ENCODE data around the gene SNX4. TPM values are rescaled to one million over a fixed set of nuclear protein-coding genes. Genes with fewer than 3 reads are reported as not detected.
"Not testable (repeated sequence)": the region's sequence is repeated elsewhere in the genome, so short reads cannot be mapped to it uniquely, and the experiment has no call there.

SNX4 gene
- polyA plus RNA-seq (2013, experiment 1 of 2; ENCODE audit: insufficient read length), result 26.6 TPM
- polyA plus RNA-seq (2013, experiment 2 of 2; ENCODE audit: insufficient read length), result 30.1 TPM

DNA sequence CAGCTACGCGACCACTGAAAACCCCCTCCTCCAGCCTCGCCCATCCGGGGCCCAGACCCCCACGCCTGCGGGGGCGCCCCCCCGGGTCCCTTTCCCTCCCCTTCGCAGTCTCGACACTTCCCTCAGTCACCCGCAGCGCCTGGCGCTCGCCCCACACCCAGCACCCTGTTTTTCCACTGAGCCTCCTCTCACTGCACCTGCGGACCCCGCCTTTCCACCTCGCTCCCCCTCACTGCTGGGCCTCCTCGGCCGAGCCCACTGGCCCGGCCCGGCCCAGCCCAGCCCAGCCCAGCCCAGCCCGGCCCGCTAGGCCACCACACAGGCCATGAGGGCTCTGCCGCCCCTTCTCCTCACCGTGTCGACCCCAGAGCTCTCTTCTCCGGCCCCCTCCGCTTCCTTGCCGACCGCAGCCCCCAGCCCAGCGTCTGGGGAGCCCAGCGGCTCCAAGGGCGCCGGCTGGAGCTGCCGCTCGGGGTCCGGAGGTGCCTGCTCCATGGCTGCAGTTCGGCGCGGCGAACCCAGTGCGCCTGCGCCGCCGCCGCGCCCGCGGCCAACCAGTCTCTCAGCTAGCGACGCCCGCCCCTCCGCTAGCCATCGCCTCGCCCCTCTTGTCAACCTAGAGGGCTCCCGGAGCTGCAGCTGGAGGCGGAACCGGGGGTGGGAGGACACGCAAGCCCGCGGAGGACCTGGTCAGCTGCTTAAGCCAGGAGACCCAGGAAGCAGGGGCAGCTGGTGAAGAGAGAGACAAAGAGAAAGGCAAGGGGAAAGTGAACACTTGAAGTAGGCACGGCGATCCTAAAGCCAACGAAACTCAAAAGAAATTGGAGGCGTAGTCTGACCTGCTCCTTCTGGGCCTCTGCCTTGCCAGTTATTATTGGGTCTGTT, at the start of gene SNX4:
Gene SNX4 (minus strand): TSS at position 525 of the 885 bp plus-strand sequence. CDS start 30 bp downstream, at position 495.
- DNase-seq, result peak; percentile 93

DNA sequence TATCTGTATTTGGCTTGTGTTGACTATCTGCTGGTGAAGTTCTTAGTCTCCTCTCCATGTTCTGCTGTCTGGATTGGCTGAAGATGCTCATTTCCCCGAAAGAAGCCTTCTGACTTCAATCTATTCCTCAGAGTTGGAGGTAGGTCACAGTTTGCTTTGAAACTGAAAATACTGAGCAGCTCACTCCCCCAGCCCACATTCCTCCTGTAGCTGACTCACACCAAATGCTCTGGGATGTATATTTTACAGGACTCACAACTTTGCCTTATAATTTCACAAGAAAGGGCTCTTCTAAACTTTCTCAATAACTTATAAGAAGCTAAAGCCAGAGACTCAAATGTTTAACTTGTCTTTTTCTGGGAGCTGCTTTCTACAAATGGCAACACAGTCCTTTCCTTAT, 36.3 kb upstream of the SNX4 start:
- peak; percentile 51 for DNase-seq

DNA sequence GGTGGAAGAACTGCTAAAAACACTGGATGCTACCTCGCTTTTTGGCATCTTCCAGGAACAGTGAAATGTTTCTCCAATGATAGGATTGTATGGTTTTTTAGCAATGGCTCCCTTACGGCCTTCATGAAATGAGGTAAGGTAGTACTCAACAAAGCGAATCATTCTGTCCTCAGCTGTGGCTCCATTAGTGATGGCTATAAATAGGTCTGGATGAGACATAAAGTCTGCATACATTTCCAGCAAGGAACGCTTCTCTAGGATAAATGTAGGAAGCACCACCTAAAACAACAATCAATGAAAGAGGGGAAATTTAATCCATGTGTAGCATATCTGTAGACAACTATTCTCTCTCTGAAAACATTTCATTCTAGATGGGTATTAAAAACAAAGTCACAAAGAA, 32.4 kb upstream of the SNX4 start:
- DNase-seq, result peak; percentile 11

DNA sequence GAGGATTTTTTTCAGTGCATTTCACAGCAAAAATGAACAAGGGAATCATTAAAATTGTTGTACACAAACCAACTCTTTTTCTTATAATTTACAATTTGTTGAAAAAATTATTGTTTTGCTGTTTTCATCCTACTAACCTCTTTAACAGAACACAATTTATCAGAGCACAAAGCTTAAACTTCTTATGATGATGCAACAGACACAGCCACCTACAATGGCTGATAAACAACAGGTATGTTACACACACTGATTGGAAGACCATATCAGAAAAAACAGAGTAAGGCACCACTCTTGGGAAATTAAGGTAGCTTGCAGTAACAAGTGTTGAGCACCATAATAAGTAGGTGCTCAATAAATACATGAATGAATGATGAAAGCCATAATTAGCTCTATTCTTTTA, 8.9 kb upstream of the SNX4 start:
- DNase-seq, result no peak

DNA sequence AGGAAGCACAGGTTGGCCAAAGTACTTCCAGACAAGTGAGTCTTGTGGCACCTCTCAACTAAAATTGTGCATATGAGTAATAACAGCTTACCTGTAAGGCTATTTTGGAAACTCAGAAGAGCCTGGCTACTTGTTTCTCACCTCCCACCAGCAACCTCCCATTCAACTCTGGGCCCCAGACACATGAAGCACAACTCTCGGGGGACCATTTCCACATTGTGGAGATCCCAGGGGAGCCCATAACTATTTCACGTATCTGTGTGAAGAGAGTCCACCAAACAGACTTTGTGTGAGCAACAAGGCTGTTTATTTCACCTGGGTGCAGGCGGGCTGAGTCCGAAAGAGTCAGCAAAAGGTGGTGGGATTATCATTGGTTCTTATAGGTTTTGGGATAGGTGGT, 5.2 kb upstream of the SNX4 start:
- DNase-seq, result no peak

DNA sequence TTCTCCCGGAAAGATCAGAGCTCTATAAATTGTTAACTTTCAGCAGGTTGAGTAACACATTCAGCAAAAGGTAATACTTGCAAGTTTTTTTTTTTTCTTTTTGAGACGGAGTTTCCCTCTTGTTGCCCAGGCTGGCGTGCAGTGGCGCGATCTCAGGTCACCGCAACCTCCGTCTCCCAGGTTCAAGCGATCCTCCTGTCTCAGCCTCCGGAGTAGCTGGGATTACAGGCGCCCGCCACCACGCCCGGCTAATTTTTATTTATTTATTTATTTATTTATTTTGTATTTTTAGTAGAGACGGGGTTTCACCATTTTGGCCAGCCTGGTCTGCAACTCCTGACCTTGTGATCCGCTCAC, 539 bp upstream of the SNX4 start:
- DNase-seq, result not testable (repeated sequence)

DNA sequence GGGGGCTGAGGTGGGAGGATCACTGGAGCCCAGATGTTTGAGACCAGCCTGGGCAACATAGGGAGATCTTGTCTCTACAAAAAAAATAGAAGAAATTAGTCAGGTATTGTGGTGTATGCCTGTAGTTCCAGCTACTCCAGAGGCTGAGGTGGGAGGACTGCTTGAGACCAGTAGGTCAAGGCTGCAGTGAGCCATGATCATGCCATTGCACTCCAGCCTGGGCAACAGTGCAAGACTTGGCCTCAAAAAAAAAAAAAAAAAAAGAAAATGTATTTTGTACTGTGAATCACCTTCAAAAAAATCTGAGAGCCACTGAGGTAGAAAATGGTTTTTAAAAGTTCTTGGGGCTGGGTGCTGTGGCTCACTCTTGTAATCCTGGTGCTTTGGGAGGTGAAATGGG, 4.6 kb downstream of the SNX4 start:
- DNase-seq, result no peak

DNA sequence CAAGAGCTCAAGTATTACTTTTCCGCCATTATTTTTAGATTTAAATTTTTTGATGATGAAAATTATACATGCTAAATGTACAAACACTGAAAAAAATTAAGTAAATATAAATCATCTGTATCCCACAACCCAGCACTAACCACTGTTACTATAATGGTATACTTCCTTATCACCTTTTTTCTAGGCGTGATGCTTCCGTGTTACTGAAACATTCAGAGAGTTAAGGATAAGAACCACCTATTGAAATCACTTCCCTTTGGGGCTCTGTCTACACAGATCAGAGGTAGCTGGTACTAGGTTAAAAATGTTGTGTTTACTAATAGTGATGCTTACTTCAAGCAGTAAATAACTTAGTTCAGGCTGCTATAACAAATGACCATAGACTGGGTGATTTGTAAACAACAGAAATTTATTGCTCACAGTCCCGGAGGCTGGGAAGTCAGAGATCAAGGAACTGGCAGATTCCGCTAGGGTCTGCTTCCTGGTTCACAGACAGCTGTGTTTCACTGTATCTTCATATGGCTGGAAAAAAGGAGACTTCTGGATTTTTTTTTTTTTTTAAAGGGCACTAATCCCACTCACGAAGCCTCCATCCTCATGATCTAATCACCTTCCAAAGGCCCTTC, 6.4 kb downstream of the SNX4 start:
- no peak for DNase-seq

DNA sequence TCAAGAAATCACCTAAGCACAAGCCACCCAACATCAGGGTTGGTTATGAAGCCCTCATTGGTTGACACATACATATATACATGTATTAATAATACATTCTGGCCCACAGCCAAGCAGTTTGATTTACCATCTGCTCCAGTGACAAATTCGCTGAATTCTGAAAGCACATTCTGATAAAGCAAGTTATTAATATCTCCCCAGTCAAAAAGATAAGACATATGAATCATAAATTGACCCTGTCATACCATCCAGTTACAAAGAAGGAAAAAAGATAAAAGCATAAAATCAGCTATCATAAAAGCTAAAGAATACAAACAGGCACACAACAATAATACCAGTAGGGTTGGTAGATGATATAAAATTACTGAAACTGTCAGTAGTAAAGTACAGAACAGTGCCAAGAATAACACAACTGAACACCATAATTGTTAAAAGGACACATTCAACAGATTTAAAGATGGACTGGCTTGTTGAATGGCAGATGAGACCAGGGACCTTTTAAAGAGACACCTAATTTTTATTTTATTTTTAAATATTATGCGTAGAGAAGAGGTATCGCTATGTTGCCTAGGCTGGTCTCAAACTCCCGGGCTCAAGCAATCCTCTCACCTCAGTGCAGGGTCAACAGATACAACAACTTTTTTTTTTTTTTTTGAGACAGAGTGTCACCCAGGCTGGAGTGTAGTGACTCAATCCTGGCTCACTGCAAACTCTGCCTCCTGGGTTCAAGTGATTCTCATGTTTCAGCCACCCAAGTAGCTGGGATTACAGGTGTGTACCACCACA, 7.7 kb downstream of the SNX4 start:
- peak; percentile 73 for DNase-seq

DNA sequence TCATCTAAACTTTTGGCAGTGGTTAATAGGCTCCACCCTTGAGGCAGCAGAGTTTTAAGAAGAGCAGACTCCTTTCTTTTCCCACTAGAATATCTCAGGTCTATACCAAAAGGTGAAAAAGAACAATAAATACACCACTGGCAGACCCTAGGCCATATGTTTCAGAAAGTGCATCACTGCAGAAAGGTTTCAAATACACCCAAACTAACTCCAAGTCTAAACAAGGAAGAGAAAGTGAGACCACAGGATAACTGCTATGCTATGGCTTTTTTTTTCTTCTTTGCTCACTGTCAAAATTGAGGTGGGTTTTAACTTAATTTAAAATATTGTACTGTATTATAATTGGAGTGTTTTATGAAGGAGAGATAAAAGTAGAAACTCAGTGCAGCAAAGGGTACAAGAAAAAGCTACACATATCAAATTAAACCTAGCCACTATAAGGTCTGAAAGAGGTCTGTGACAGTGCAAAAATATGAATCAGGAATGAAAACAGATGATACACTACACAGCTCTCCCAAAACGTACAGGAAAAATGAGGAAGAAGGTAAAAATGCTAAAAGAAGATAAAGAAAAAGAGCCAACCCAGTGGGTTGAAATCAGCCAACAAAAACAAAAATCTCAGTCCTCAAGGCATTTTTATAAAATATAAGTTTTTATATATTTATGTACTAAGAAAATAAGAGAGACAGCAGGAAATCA, 8.4 kb downstream of the SNX4 start:
- no peak for DNase-seq

DNA sequence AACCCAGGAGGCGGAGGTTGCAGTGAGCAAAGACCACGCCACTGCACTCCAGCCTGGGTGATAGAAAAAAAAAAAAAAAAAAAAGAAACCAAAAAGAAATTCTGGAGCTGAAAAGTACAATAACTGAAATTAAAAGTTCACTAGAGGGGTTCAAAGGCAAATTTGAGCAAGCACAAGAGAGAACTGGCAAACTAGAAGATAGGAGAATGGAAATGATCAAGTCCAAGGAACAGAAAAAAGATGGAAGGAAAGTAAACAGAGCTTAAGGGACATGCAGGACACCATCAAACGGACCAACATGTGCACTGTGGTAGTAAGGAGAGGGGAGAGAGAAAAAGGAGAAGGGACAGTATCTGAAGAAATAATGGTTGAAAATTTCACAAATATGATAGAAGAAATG, 12.9 kb downstream of the SNX4 start:
- DNase-seq, result no peak

DNA sequence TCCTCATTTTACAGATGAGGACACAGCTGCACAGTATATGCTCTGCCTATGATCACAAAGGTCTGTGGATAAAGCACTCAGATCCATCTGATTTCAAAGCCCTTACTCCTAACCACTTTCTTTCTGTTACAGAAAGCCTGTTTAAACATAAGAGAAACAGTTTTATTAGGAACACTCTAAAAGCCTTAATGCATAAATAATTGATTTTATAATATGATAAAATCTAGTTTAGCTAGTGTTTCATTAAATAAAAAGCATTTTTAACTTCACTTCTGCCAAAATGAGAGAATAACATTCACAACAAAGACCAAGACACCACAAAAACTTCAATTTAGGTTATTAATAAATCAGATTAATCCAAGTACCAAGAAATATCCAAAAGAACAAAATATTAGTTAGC, 21.4 kb downstream of the SNX4 start:
- DNase-seq, result no peak

DNA sequence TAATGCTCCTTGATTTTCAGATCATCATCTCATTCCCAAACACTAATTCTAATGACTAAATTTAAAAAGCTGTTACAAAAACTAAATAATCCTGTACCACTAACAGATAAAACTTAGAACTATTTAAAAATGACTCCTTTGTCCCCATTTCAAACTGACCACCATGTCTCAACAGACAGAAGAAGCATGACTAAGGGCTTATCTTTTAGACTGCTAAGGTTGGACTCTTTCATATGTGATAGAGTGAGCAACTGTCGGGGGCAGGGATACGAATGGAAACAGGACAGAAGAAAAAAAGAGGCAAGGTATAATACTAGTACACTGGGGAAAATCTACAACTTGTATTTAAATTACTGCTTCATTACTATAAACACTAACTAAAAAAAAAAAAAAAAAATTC, 23.3 kb downstream of the SNX4 start:
- no peak for DNase-seq

DNA sequence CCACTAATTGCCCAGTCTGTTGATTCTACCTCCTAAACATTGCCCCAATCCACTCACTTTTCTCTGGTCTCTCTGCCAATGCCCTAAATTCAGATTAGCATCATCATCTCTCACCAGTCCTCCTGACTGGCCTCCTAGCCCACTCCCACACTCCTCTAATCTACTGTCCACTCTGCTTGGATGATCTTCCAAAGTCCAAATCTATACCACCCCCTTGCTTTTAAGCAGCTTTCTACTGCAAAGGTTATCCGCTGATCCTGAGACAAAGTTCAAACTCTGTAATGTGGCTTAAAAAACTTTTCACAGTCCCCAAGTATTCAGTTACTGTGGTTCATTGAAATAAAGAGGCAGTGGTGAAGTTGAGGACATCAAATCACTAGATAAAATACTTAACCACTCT, 37.6 kb downstream of the SNX4 start:
- no peak for DNase-seq

DNA sequence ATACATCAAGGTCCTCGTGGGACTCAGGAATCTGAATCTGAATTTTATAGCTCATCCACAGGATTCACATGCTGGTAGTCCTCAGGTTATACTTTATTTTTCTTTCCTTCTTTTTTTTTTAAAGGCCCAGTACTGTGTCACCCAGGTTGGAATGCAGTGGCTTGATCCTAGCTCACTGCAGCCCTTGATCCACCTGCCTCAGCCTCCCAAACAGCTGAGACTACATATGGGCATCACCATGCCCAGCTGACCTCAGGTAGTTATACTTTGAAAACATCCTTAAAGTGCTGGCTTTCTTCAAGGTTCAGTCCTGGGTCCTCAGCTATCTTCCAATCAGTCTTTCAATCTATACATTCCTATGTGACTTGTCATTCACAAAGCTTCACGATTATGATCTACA, 38.2 kb downstream of the SNX4 start:
- DNase-seq, result no peak

DNA sequence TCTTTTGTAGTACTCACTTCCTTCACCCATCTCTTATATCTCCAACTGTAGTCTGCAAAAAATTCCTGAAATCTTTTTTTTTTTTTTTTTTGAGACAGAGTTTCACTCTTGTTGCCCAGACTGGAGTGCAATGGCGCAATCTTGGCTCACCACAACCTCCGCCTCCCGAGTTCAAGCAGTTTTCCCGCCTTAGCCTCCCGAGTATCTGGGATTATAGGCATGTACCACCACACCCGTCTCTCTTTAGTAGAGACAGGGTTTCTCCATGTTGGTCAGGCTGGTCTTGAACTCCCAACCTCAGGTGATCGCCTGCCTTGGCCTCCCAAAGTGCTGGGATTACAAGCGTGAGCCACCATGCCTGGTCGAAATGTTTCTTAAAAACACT, 38.6 kb downstream of the SNX4 start:
- not testable (repeated sequence) for DNase-seq

DNA sequence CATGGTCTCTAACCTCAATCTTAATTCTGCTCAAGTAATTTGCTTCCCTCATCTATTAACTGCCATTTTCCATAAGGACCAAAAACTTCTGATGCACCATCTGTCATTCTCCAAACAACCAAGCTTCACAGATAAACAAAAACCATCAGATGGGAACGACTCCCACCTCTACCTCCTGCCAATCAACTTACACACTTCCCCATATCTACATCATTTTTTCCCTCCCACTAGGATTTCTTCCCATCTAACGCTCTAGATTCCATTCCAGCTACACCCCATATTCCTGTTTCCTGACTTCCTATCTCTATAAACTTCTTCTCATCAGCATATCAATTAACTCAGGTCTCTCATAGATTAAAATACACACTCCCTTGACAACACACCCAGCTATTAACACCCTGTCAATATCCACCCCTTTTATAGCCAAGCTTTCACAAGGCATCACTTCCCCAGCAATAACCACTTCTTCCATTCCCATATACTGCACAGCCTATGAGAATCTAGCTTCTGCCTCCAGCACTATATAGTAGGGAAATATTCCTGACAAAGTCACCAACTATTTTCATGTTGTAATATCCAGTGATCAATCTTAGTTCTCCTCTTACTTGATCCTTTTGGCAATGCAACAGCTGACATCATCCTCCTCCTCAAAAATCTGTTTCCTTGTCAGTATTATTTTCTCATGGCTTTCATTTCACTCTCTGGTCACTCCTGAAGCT, 39.2 kb downstream of the SNX4 start:
- peak; percentile 65 for DNase-seq

DNA sequence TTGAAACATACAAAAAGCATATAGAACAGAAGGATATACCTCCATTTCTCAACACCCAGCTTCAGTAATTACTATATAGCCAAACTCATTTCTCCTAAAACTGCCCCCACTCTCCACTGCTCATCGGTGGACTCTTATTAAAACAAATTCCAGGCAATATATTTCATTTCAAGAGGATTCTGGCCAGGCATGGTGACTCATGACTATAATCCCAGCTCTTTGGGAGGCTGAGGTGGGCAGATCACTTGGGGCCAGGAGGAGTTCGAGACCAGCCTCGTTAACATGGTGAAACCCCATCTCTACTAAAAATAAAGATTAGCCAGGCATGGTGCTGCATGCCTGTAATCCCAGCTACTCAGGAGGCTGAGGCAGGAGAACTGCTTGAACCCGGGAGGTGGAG, 40.9 kb downstream of the SNX4 start:
- peak; percentile 9 for DNase-seq

DNA sequence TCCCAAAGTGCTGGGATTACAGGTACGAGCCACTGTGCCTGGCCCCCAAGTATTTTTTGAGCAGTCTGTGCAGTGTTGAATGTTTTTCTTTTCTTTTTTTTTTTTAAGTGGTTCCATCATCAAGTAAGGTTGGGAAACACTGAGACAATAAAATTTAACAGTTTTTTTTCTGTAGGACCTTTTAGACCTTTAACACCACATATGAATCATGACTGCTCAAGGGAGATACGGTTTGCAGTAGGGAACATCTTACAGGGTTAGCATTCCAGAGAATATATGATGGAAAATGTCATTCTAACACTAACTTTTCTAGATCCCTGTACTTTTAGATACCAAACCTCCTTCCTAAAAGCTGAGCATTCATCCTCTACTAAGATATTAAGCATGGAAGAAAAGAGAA, 41.7 kb downstream of the SNX4 start:
- peak; percentile 22 for DNase-seq

DNA sequence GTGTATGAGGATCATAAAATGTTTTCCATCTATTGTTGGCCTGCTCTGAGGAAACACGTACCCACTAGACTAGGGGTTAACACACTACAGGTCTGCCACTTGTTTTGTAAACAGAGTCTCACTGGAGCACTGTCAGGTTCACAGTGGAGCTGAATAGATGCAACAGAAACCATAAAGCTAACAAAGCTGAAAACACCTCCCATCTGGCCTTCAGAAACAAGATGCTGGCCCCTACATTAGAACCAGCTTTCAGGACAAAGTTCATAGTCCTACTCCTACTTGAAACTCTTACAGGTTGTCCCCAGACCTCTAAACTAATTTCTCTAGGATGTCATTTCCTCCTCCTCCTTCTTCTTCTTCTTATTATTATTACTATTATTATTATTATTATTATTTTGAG, 42.3 kb downstream of the SNX4 start:
- no peak for DNase-seq

DNA sequence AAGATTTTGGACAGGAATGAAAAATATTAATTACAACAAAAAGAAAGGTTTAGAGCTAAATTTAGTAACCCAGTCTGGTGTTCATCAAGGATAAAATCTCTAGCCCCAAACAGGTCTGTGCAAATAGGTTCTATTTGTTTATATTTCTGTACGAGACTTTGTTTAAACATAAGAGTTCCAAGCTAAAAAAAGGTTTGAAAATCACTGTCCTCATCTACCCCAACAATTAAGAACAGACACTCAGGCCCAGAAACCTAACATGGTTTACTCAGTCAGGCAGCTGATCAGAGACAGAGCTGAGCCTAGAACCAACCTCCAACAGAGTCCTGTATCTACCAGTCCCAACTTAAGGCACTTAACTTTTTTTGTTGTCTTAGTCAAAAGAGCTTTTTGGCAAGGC, 49.3 kb downstream of the SNX4 start:
- no peak for DNase-seq

DNA sequence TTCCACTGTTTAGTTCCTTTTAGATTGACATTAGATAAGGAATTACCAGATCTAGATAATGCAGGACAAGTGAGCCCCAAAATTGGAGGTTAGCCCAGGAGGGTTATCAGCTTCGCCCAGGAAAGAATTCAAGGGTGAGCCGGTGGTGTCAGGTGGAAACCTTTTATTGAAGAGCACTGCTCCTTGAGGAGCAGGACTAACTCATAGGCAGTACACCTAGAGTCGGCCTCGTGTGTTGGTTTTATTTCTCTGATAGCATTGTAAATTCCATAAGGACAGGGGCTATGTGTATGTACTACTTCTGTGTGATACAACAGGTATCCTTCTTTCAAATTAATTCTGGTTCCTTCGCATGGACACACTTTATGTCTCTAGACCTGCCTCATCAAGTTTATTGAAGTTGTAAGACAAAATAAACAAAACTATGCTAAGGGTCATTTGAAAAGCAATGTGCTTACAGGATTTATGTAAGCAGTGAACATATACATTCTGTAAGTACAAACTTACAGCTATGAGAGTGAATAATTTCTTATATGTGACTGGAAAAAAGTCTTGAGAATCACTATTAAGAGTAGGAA, 57.2 kb downstream of the SNX4 start:
- no peak for DNase-seq

Measured in fibroblast of skin of scalp (primary cell).